Panc1 (cell line): Measurements from ENCODE around the gene SCGB1A1. TPM values are rescaled to one million over a fixed set of nuclear protein-coding genes. Genes with fewer than 3 reads are reported as not detected.

Source experiments
- ATAC-seq: fragments of 200-7000 bp; cut with Tn5 transposase; 2 replicates; pipeline ENCODE4 v1.9.1; 2020; ENCODE audit warnings: mild to moderate bottlenecking, moderate library complexity
- BruUV-seq: library from RNA; stranded (reverse); fragments of 400-500 nt; replicated peaks from 2 replicates; lab custom pipeline; 2021; lab: Mats Ljungman, UMichigan
- CTCF ChIA-PET: fragments of 300-600 bp; sonication (Branson Sonifier 250); formaldehyde crosslinking; loops from one replicate; lab custom pipeline; 2022; ENCODE audit warnings: antibody characterized with exemption; lab: Charles Lee
- POLR2A ChIA-PET: fragments of 300-600 bp; sonication (Branson Sonifier 250); formaldehyde crosslinking; loops from one replicate; lab custom pipeline; 2022; ENCODE audit warnings: antibody characterized with exemption; lab: Charles Lee
- DNase-seq: peaks from one replicate; pipeline ENCODE4 v3.0.0-alpha.2; 2010; ENCODE audit warnings: low read depth, low spot score
- H3K27ac ChIP-seq: 2 replicates; pipeline ENCODE4 v1.5.1; 2011; ENCODE audit warnings: mild to moderate bottlenecking, low read length, inconsistent platforms
- H3K27me3 ChIP-seq: fragments of 200-500 bp; sonication (Bioruptor generic); 2 replicates; pipeline ENCODE4 v1.6.0; 2014; ENCODE audit warnings: low read length, inconsistent platforms; ENCODE audit not compliant: control insufficient read depth, insufficient read depth
- H3K36me3 ChIP-seq: fragments of 200-500 bp; sonication (Bioruptor generic); 2 replicates; pipeline ENCODE4 v1.5.1; 2014; ENCODE audit warnings: inconsistent platforms, mild to moderate bottlenecking, low read length, moderate library complexity; ENCODE audit not compliant: control insufficient read depth, insufficient read depth
- H3K4me1 ChIP-seq: 2 replicates; pipeline ENCODE4 v1.5.1; 2011; ENCODE audit warnings: inconsistent platforms, mild to moderate bottlenecking, low read length, moderate library complexity; ENCODE audit not compliant: control insufficient read depth, insufficient read depth
- H3K4me3 ChIP-seq, 2 experiments: 2 replicates each; pipeline ENCODE4 v1.5.1; 2011 to 2012; ENCODE audit warnings: low read depth in 2 of 2, low read length in 2 of 2, mild to moderate bottlenecking in 2 of 2, inconsistent platforms in 1 of 2, moderate library complexity in 1 of 2
- H3K9me3 ChIP-seq: fragments of 200-500 bp; sonication (Bioruptor generic); 2 replicates; pipeline ENCODE4 v1.5.1; 2014; ENCODE audit warnings: low read depth, mild to moderate bottlenecking, inconsistent platforms, low read length, moderate library complexity; ENCODE audit not compliant: control insufficient read depth, insufficient read depth
- POLR2AphosphoS5 ChIP-seq: IDR thresholded peaks from 2 replicates; pipeline ENCODE4 v1.6.1; 2012; ENCODE audit warnings: mild to moderate bottlenecking, low read depth, low read length, moderate library complexity
- REST ChIP-seq, 2 experiments: IDR thresholded peaks; 2 replicates each; pipeline ENCODE4 v1.6.1; 2011 to 2012; ENCODE audit warnings: low read depth in 2 of 2, control low read depth in 1 of 2, low read length in 1 of 2, mild to moderate bottlenecking in 1 of 2, moderate library complexity in 1 of 2; ENCODE audit not compliant: insufficient read depth in 1 of 2
- SIN3A ChIP-seq: IDR thresholded peaks from 2 replicates; pipeline ENCODE4 v1.6.1; 2012; ENCODE audit warnings: low read depth, mild to moderate bottlenecking, low read length, moderate library complexity, borderline replicate concordance; ENCODE audit not compliant: insufficient read depth
- TCF7L2 ChIP-seq: IDR thresholded peaks from 2 replicates; pipeline ENCODE4 v1.6.1; 2011; ENCODE audit warnings: mild to moderate bottlenecking, low read depth, low read length, inconsistent platforms
- in situ Hi-C: cut with HindIII; loops from 2 replicates; pipeline ENCODE4 v1.10.0; 2016; ENCODE audit warnings: low sequenced_read_pairs, low pct_unique_long_range_greater_than_20kb
- intact Hi-C: fragments of 100-400 bp; cut with micrococcal nuclease; formaldehyde crosslinking; loops from one replicate; pipeline ENCODE4 v1.10.0; 2022; ENCODE audit not compliant: unreplicated experiment
- total RNA-seq: library from RNA; stranded (reverse); gene quantifications from one replicate; pipeline ENCODE4 v1.2.1, GENCODE V29; 2021; ENCODE audit not compliant: unreplicated experiment
- TF ChIP-seq, protein P1 (sequence below): fragments of 450-650 bp; IDR thresholded peaks from 2 replicates; pipeline ENCODE4 v1.5.1; 2017; ENCODE audit warnings: mild to moderate bottlenecking

Gene SCGB1A1
- total RNA-seq, 1 experiment from 2014 or later, result 1.1 TPM

DNA sequence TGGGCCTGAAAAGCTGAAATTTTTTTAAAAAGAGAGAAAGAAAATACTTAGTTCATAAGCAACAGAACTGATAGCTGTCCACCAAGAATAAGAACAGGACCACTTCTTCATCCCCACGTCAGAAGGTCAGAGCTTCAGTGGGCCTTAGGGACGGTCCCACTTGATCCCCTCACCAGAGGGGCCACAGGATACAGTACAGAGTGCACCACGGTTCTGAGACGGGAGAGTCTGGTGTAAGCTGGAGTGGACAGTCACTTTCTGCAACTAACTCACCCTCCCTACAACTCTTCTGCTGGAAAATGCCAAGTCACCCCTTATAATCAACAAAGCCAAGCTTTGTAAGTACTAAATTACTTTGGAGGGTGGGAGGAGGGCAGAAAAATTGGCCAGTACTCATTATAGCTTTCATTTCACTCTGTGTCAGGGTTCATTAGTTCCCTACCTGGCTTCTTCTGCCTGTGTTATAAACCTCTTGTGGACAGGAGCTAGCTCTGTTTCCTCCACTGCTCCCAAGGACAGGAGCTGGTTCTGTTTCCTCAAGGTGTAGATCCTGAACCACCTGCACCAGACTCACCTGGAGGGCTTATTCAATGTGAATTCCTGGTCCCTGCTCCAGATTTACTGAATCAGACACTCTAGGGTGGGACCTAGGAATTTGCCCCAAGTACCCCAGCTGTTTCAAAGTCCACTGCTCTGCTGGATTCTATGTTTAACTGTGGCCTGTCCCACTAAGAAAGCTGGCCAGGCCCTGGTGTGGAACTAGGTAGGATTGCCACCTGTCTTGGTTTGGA, 39.6 kb downstream of the SCGB1A1 start:
- ChIA-PET CTCF (interaction anchor here (0.6 to 1.2 kb wide), 2 partner anchors 39 to 85 kb away, joined by 3 to 4 read pairs; no protein-coding TSS in a partner anchor), POLR2A (interaction anchor here (1.0 to 1.2 kb wide), 2 partner anchors 9 to 101 kb away, joined by 3 to 4 read pairs; no protein-coding TSS in a partner anchor)
- Histone ChIP-seq H3K27me3 (no peaks in the 10 kb centered on the region), H3K4me1 (peaks cover 25% of the 10 kb centered on the region), H3K9me3 (no peaks in the 10 kb centered on the region), H3K36me3 (no peaks in the 10 kb centered on the region), H3K4me3 (no peak overlapping the region), H3K27ac (peak overlapping the region; percentile 82)
- TF ChIP-seq TCF7L2 (no peak), REST (IDR thresholded peaks at IDR 0.05; ENCODE audit: insufficient read depth in 1 of 2, low read depth in 2 of 2, low read length in 1 of 2) (no peak), POLR2AphosphoS5 (no peak), SIN3A (no peak)
- TF ChIP-seq, protein P1, sequence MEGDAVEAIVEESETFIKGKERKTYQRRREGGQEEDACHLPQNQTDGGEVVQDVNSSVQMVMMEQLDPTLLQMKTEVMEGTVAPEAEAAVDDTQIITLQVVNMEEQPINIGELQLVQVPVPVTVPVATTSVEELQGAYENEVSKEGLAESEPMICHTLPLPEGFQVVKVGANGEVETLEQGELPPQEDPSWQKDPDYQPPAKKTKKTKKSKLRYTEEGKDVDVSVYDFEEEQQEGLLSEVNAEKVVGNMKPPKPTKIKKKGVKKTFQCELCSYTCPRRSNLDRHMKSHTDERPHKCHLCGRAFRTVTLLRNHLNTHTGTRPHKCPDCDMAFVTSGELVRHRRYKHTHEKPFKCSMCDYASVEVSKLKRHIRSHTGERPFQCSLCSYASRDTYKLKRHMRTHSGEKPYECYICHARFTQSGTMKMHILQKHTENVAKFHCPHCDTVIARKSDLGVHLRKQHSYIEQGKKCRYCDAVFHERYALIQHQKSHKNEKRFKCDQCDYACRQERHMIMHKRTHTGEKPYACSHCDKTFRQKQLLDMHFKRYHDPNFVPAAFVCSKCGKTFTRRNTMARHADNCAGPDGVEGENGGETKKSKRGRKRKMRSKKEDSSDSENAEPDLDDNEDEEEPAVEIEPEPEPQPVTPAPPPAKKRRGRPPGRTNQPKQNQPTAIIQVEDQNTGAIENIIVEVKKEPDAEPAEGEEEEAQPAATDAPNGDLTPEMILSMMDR, result no peak
- in situ Hi-C loops, result no loop called here
- BruUV-seq, result no TSS peak
- ATAC-seq, result peak; percentile 48; the same call in 1 of the 2 replicates
- intact Hi-C loops, result no loop called here
- no peak for DNase-seq

GRCh38 chr11:62459080-62459479, 40.2 kb downstream of the SCGB1A1 start:
- in situ Hi-C loops, result no loop called here
- peaks cover 25% of the 10 kb centered on the region for H3K4me1 ChIP-seq
- no peaks in the 10 kb centered on the region for H3K27me3 ChIP-seq
- no peaks in the 10 kb centered on the region for H3K9me3 ChIP-seq
- no peak overlapping the region for H3K4me3 ChIP-seq
- TF ChIP-seq, protein P1, result no peak
- TF ChIP-seq REST (IDR thresholded peaks at IDR 0.05; ENCODE audit: insufficient read depth in 1 of 2, low read depth in 2 of 2, low read length in 1 of 2), result no peak
- TF ChIP-seq POLR2AphosphoS5, result no peak
- TF ChIP-seq TCF7L2, result no peak
- TF ChIP-seq SIN3A, result no peak
- no TSS peak for BruUV-seq
- peak overlapping the region; percentile 82 for H3K27ac ChIP-seq
- intact Hi-C loops, result no loop called here
- ChIA-PET CTCF (interaction anchor here (1.2 kb wide), 1 partner anchor 84 kb away, joined by 4 read pairs; no protein-coding TSS in a partner anchor), POLR2A (interaction anchor here (1.0 kb wide), 1 partner anchor 100 kb away, joined by 3 read pairs; no protein-coding TSS in a partner anchor)
- no peak for ATAC-seq
- no peak for DNase-seq
- H3K36me3 ChIP-seq, result no peaks in the 10 kb centered on the region
